ENCODE data around the gene PCBP3.
"Not testable (repeated sequence)": the region's sequence is repeated elsewhere in the genome, so short reads cannot be mapped to it uniquely, and the experiment has no call there.

The PCBP3 gene

GRCh38 chr21:45954921-45955320 is 311.4 kb downstream of the PCBP3 start:
- DNase-seq (ENCODE audit: low read depth in 1 of 2, low spot score in 1 of 2) = no peak

GRCh38 chr21:45957551-45957950 is 314.0 kb downstream of the PCBP3 start:
- no peak for DNase-seq (ENCODE audit: low read depth in 1 of 2, low spot score in 1 of 2)

- no peak for DNase-seq (ENCODE audit: low read depth in 1 of 2, low spot score in 1 of 2)
Measured at GRCh38 chr21:45957981-45958600, 314.6 kb downstream of the PCBP3 start.

GRCh38 chr21:45959182-45959581 is 315.7 kb downstream of the PCBP3 start:
- DNase-seq (ENCODE audit: low read depth in 1 of 2, low spot score in 1 of 2) = no peak

GRCh38 chr21:45959779-45960390 is 316.4 kb downstream of the PCBP3 start:
- DNase-seq (ENCODE audit: low read depth in 1 of 2, low spot score in 1 of 2) = no peak

- DNase-seq (ENCODE audit: low read depth in 1 of 2, low spot score in 1 of 2) = not testable (repeated sequence)
Measured at GRCh38 chr21:45961408-45961807, 317.9 kb downstream of the PCBP3 start.

- no peak for DNase-seq (ENCODE audit: low read depth in 1 of 2, low spot score in 1 of 2)
Measured at GRCh38 chr21:45962531-45963231, 319.2 kb downstream of the PCBP3 start.

GRCh38 chr21:45963232-45963570 is 319.7 kb downstream of the PCBP3 start:
- no peak for DNase-seq (ENCODE audit: low read depth in 1 of 2, low spot score in 1 of 2)

- DNase-seq (ENCODE audit: low read depth in 1 of 2, low spot score in 1 of 2) = no peak
Measured at GRCh38 chr21:45964649-45965048, 321.1 kb downstream of the PCBP3 start.

GRCh38 chr21:45965084-45965809 is 321.7 kb downstream of the PCBP3 start:
- DNase-seq (ENCODE audit: low read depth in 1 of 2, low spot score in 1 of 2) = no peak

- no peak for DNase-seq (ENCODE audit: low read depth in 1 of 2, low spot score in 1 of 2)
Measured at GRCh38 chr21:45966791-45967394, 323.4 kb downstream of the PCBP3 start.

- no peak for DNase-seq (ENCODE audit: low read depth in 1 of 2, low spot score in 1 of 2)
Measured at GRCh38 chr21:45969921-45970673, 326.6 kb downstream of the PCBP3 start.

GRCh38 chr21:45970674-45971615 is 327.4 kb downstream of the PCBP3 start:
- DNase-seq (ENCODE audit: low read depth in 1 of 2, low spot score in 1 of 2) = no peak

GRCh38 chr21:45971616-45972352 is 328.3 kb downstream of the PCBP3 start:
- no peak for DNase-seq (ENCODE audit: low read depth in 1 of 2, low spot score in 1 of 2)

- no peak for DNase-seq (ENCODE audit: low read depth in 1 of 2, low spot score in 1 of 2)
Measured at GRCh38 chr21:45972353-45972715, 328.8 kb downstream of the PCBP3 start.

GRCh38 chr21:45972716-45973474 is 329.4 kb downstream of the PCBP3 start:
- no peak for DNase-seq (ENCODE audit: low read depth in 1 of 2, low spot score in 1 of 2)

GRCh38 chr21:45973475-45974072 is 330.0 kb downstream of the PCBP3 start:
- peak; percentile 49 to 55 for DNase-seq (ENCODE audit: low read depth in 1 of 2, low spot score in 1 of 2)

Data from activated T-helper 1 cell treated with anti-CD3 and anti-CD28 coated beads, Interleukin-2, amount 50 U/mL, for 16 hours (primary cell).